Neuronal stem cell (in vitro differentiated cells): ENCODE results near the gene REEP5.

Experiments used
- DNase-seq: peaks from one replicate; pipeline ENCODE4 v3.0.0-alpha.2; 2013; ENCODE audit warnings: low spot score
- H2AFZ ChIP-seq: one replicate; pipeline ENCODE4 v1.6.1; 2013; ENCODE audit warnings: mild to moderate bottlenecking, low read length, inconsistent platforms
- H2AK5ac ChIP-seq: 2 replicates; pipeline ENCODE4 v1.6.1; 2013; ENCODE audit warnings: low read depth, mild to moderate bottlenecking, inconsistent platforms, low read length, moderate library complexity, mixed read lengths
- H2BK120ac ChIP-seq: 2 replicates; pipeline ENCODE4 v1.6.1; 2013; ENCODE audit warnings: low read depth, mild to moderate bottlenecking, inconsistent platforms, low read length, moderate library complexity, mixed read lengths
- H2BK12ac ChIP-seq: one replicate; pipeline ENCODE4 v1.6.1; 2013; ENCODE audit warnings: low read length, inconsistent platforms
- H2BK15ac ChIP-seq: 2 replicates; pipeline ENCODE4 v1.6.1; 2013; ENCODE audit warnings: mild to moderate bottlenecking, low read length, inconsistent platforms, mixed read lengths
- H2BK5ac ChIP-seq: one replicate; pipeline ENCODE4 v1.6.1; 2013; ENCODE audit warnings: inconsistent platforms, mild to moderate bottlenecking, low read length, moderate library complexity
- H3K14ac ChIP-seq: one replicate; pipeline ENCODE4 v1.6.1; 2013; ENCODE audit warnings: low read length, inconsistent platforms
- H3K18ac ChIP-seq: 2 replicates; pipeline ENCODE4 v1.6.1; 2013; ENCODE audit warnings: low read length, inconsistent platforms
- H3K23ac ChIP-seq: 2 replicates; pipeline ENCODE4 v1.6.1; 2013; ENCODE audit warnings: low read depth, mild to moderate bottlenecking, mixed read lengths, low read length, inconsistent platforms; ENCODE audit not compliant: poor library complexity
- H3K27ac ChIP-seq: replicated peaks from 3 replicates; pipeline ENCODE4 v1.5.1; 2013; ENCODE audit warnings: low read length, inconsistent platforms
- H3K27me3 ChIP-seq, 3 experiments: 2 replicates each; pipeline ENCODE4 v1.6.1; 2013; ENCODE audit warnings: low read length in 3 of 3, mild to moderate bottlenecking in 2 of 3, inconsistent platforms in 1 of 3, low read depth in 1 of 3, mixed read lengths in 1 of 3, moderate library complexity in 1 of 3; ENCODE audit not compliant: control insufficient read depth in 3 of 3, insufficient read depth in 3 of 3
- H3K36me3 ChIP-seq, 2 donors: replicated peaks in 1 of 2; 2 replicates each; pipeline ENCODE4 v1.6.1; 2013; ENCODE audit warnings: low read length in 2 of 2; ENCODE audit not compliant: control insufficient read depth in 2 of 2, insufficient read depth in 2 of 2
- H3K4ac ChIP-seq: 2 replicates; pipeline ENCODE4 v1.6.1; 2013; ENCODE audit warnings: inconsistent platforms, mild to moderate bottlenecking, low read length, moderate library complexity
- H3K4me1 ChIP-seq, 2 donors: 1 replicate in 1 of 2; 2 replicates in 1 of 2; pipeline ENCODE4 v1.6.1; 2013; ENCODE audit warnings: low read length in 2 of 2, low read depth in 1 of 2; ENCODE audit not compliant: control insufficient read depth in 2 of 2, insufficient read depth in 1 of 2
- H3K4me2 ChIP-seq: one replicate; pipeline ENCODE4 v1.6.1; 2013; ENCODE audit warnings: mild to moderate bottlenecking, low read length, inconsistent platforms; ENCODE audit not compliant: insufficient read depth, poor library complexity, severe bottlenecking
- H3K4me3 ChIP-seq, 2 donors: 2 replicates each; pipeline ENCODE4 v1.5.1; 2013; ENCODE audit warnings: low read length in 2 of 2, mild to moderate bottlenecking in 2 of 2, inconsistent platforms in 1 of 2, moderate library complexity in 1 of 2
- H3K79me1 ChIP-seq: one replicate; pipeline ENCODE4 v1.6.1; 2013; ENCODE audit warnings: low read depth, mild to moderate bottlenecking, inconsistent platforms, low read length, moderate library complexity
- H3K9ac ChIP-seq: one replicate; pipeline ENCODE4 v1.6.1; 2013; ENCODE audit warnings: mild to moderate bottlenecking, low read depth, low read length, inconsistent platforms; ENCODE audit not compliant: poor library complexity
- H3K9me3 ChIP-seq, 2 donors: replicated peaks in 1 of 2; 2 replicates each; pipeline versions ENCODE3 to v1.6.1; 2013; ENCODE audit warnings: low read length in 2 of 2, mild to moderate bottlenecking in 2 of 2, inconsistent platforms in 1 of 2, low read depth in 1 of 2, mixed read lengths in 1 of 2, moderate library complexity in 1 of 2; ENCODE audit not compliant: control insufficient read depth in 2 of 2, insufficient read depth in 1 of 2
- H4K8ac ChIP-seq: one replicate; pipeline ENCODE4 v1.6.1; 2013; ENCODE audit warnings: low read depth, mild to moderate bottlenecking, inconsistent platforms, low read length, moderate library complexity
- H4K91ac ChIP-seq: one replicate; pipeline ENCODE4 v1.6.1; 2013; ENCODE audit warnings: low read length, low read depth, mild to moderate bottlenecking, inconsistent platforms; ENCODE audit not compliant: poor library complexity
- WGBS, 2 donors: extraction: QIAGEN DNeasy Blood & Tissue Kit; methylation state at CpG; one replicate each; pipeline ENCODE4 v1.1.7; 2013; ENCODE audit warnings: missing lambda C conversion rate in 2 of 2, mixed read lengths in 1 of 2; ENCODE audit not compliant: insufficient read length in 2 of 2, insufficient replicate concordance in 1 of 2; ENCODE audit errors: extremely low coverage in 2 of 2; 5-methylcytosine and 5-hydroxymethylcytosine counted together

The REEP5 gene

GRCh38 chr5:112846556-112846955 is 75.5 kb downstream of the REEP5 start:
- H3K27ac ChIP-seq: no peak overlapping the region
- no CpG with 5 or more reads among the region's 5 CpGs for WGBS, 2 donors

GRCh38 chr5:112844489-112844888 is 77.5 kb downstream of the REEP5 start:
- H3K4ac ChIP-seq: no peak overlapping the region
- H2AK5ac ChIP-seq: no peak overlapping the region
- H3K36me3 ChIP-seq: peaks cover 8 to 31% of the 10 kb centered on the region in 2 donors
- no CpG with 5 or more reads among the region's 1 CpG for WGBS, 2 donors
- H2AFZ ChIP-seq: no peak overlapping the region
- H3K79me1 ChIP-seq: no peaks in the 10 kb centered on the region
- H3K4me3 ChIP-seq: no peak overlapping the region
- H3K9me3 ChIP-seq: peaks cover 0 to 7% of the 10 kb centered on the region in 2 donors
- H4K91ac ChIP-seq: no peak overlapping the region
- no peak overlapping the region for H3K18ac ChIP-seq
- DNase-seq: no peak
- no peak overlapping the region for H3K4me2 ChIP-seq
- H3K27ac ChIP-seq: no peak overlapping the region
- peaks cover 0 to 2% of the 10 kb centered on the region in 2 donors for H3K4me1 ChIP-seq
- no peak overlapping the region for H2BK15ac ChIP-seq
- no peak overlapping the region for H2BK120ac ChIP-seq
- H3K27me3 ChIP-seq: no peaks in the 10 kb centered on the region
- H3K23ac ChIP-seq: no peak overlapping the region
- H2BK12ac ChIP-seq: no peak overlapping the region
- no peak overlapping the region for H3K9ac ChIP-seq
- H2BK5ac ChIP-seq: no peak overlapping the region
- no peak overlapping the region for H4K8ac ChIP-seq
- H3K14ac ChIP-seq: no peak overlapping the region

More at GRCh38 chr5:112846556-112846955, 75.5 kb downstream of the REEP5 start:
- no peak overlapping the region for H2BK12ac ChIP-seq
- DNase-seq: no peak
- no peak overlapping the region for H3K4me3 ChIP-seq
- H2BK5ac ChIP-seq: no peak overlapping the region
- no peak overlapping the region for H2AK5ac ChIP-seq
- peaks cover 0 to 13% of the 10 kb centered on the region in 2 donors for H3K36me3 ChIP-seq
- no peak overlapping the region for H3K4ac ChIP-seq
- no peak overlapping the region for H3K14ac ChIP-seq
- H3K4me2 ChIP-seq: no peak overlapping the region
- H2BK15ac ChIP-seq: no peak overlapping the region
- H3K23ac ChIP-seq: no peak overlapping the region
- H4K8ac ChIP-seq: no peak overlapping the region
- no peaks in the 10 kb centered on the region for H3K9me3 ChIP-seq
- H3K18ac ChIP-seq: no peak overlapping the region
- H3K4me1 ChIP-seq: peaks cover 0 to 2% of the 10 kb centered on the region in 2 donors
- H4K91ac ChIP-seq: no peak overlapping the region
- H2BK120ac ChIP-seq: no peak overlapping the region
- no peaks in the 10 kb centered on the region for H3K79me1 ChIP-seq
- H3K9ac ChIP-seq: no peak overlapping the region
- H2AFZ ChIP-seq: no peak overlapping the region
- H3K27me3 ChIP-seq: no peaks in the 10 kb centered on the region

DNA sequence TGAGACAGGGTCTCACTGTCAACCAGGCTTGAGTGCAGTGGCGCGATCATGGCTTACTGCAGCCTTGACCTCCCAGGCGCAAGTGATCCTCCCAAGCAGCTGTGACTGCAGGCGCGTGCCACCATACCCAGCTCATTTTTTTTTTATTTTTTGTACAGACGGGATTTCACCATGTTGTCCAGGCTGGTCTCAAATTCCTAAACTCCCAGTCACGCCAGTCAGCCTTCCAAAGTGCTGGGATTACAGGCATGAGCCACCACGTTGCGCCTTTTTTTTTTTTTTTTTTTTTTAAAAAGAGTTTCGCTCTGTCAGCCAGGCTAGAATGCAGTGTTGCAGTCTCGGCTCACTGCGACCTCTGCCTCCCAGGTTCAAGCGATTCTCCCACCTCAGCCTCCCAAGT is 88.1 kb downstream of the REEP5 start:
- no CpG with 5 or more reads among the region's 13 CpGs for WGBS, 2 donors
- Histone ChIP-seq H3K27me3 (no peaks in the 10 kb centered on the region), H3K9ac (no peak overlapping the region), H3K36me3 (peaks cover 6 to 77% of the 10 kb centered on the region in 2 donors), H4K91ac (no peak overlapping the region), H3K9me3 (no peaks in the 10 kb centered on the region), H3K4me3 (no peak overlapping the region), H2AK5ac (no peak overlapping the region), H3K4me2 (no peak overlapping the region), H3K23ac (no peak overlapping the region), H2BK12ac (no peak overlapping the region), H2AFZ (no peak overlapping the region), H2BK15ac (no peak overlapping the region), H3K79me1 (no peaks in the 10 kb centered on the region), H4K8ac (no peak overlapping the region), H3K4me1 (no peaks in the 10 kb centered on the region), H2BK5ac (no peak overlapping the region), H2BK120ac (no peak overlapping the region), H3K4ac (no peak overlapping the region), H3K18ac (no peak overlapping the region), H3K14ac (no peak overlapping the region), H3K27ac (no peak overlapping the region)
- DNase-seq: no peak

DNA sequence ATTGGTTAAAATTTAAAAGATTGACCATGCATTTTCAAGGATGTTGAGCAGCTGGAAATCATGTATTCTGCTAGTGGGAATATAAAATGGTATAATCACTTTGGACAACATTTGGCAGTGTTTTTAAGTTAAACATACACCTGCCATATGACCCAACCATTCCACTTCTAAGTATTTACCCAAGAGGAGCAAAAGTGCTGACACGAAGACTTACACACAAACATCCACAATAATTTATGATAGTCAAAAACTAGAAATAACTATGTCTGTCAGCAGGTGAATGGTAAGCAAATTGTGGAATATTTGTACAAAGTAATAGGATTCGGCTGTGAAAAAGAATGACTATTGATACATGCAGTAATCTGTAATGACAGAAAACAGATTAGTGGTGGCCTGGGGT is 91.6 kb downstream of the REEP5 start:
- Histone ChIP-seq H4K8ac (no peak overlapping the region), H3K36me3 (peaks cover 3 to 77% of the 10 kb centered on the region in 2 donors), H2BK5ac (no peak overlapping the region), H3K9ac (no peak overlapping the region), H3K27ac (no peak overlapping the region), H3K4me3 (no peak overlapping the region), H2BK15ac (no peak overlapping the region), H3K4me2 (no peak overlapping the region), H2AFZ (no peak overlapping the region), H2AK5ac (no peak overlapping the region), H3K79me1 (no peaks in the 10 kb centered on the region), H3K4ac (no peak overlapping the region), H3K27me3 (no peaks in the 10 kb centered on the region), H2BK12ac (no peak overlapping the region), H3K23ac (no peak overlapping the region), H4K91ac (no peak overlapping the region), H3K4me1 (no peaks in the 10 kb centered on the region), H3K18ac (no peak overlapping the region), H2BK120ac (no peak overlapping the region), H3K14ac (no peak overlapping the region), H3K9me3 (no peaks in the 10 kb centered on the region)
- WGBS, 2 donors: no CpG with 5 or more reads among the region's 2 CpGs
- no peak for DNase-seq
